GM21526 (cell line): ENCODE data around the gene CDR2L.
"Not testable (repeated sequence)": the region's sequence is repeated elsewhere in the genome, so short reads cannot be mapped to it uniquely, and the experiment has no call there.

Experiments
- ATAC-seq: cut with Tn5 transposase; IDR thresholded peaks from one replicate; pipeline ENCODE4 v1.9.1; 2021; ENCODE audit warnings: moderate library complexity; ENCODE audit not compliant: unreplicated experiment, low FRiP score

The CDR2L gene

DNA sequence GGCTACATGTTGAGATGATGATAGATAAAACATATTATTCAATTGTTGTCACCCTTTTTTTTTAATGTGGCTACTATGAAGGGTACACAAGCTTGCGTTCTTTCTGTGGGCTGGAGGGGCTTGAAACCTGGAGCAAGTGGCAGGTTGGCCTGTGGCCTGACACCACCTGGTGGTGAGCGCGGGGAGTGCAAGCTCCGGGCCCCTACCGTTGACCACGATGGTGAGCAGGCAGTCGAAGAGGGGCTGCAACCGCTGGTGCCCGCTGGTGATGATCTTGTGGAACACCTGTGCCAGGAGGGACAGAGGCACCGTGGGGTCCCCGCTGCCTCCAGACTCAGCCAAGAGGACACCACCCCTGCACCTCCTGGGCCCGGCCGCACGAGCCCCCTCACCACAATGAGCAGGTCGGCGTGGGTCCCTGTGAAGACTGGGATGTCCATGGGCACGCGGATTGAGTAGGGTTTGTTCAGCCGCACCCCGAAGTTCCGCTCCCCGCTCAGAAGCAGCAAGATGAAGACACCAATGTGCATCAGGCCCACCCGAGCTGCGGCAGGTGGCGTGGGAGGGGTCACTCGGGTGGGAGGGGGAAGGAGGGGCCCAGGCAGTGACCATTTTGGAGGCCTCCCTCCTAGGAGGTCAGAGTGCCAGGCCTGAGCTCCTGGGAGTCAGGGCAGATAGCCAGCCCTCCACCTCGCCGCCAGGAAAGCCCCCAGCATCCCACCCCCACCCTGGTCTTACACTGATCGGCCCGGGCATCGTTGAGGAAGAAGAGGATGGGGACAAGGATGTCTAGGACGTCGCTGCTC lies 29.3 kb upstream of the CDR2L start:
- no peak for ATAC-seq

DNA sequence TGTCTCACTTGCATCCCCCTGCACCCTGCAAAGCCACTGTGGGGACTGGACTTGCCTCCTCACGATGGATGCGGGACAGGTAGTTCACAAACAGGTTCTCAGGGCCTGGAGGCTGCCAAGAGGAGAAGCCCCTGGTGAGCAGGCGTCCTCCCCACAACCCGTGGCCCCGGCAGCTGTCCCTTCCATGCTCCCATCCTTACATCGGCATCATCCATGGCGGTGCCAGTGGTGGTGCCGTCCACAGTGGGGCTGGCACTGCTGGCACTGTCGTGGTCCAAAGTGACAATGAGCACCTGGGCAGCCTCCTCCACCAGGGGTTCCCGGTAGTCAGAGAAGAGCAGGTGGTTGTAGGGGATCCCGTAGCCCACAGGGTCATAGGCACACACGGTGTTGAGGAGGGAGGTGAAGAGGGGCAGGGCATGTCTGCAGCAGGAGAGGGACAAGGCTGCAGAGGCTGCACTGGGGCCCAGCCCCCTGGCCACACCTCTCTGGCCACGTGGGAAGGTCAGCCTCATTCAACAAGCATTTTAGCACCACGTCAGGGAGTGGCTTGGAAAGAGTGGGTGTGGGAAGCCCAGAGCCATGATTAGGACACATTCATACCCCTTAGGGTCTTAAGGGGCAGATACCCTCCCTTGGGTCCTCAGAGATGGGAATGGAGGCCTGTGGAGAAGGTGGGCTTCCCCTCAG lies 27.5 kb upstream of the CDR2L start:
- ATAC-seq = no peak

DNA sequence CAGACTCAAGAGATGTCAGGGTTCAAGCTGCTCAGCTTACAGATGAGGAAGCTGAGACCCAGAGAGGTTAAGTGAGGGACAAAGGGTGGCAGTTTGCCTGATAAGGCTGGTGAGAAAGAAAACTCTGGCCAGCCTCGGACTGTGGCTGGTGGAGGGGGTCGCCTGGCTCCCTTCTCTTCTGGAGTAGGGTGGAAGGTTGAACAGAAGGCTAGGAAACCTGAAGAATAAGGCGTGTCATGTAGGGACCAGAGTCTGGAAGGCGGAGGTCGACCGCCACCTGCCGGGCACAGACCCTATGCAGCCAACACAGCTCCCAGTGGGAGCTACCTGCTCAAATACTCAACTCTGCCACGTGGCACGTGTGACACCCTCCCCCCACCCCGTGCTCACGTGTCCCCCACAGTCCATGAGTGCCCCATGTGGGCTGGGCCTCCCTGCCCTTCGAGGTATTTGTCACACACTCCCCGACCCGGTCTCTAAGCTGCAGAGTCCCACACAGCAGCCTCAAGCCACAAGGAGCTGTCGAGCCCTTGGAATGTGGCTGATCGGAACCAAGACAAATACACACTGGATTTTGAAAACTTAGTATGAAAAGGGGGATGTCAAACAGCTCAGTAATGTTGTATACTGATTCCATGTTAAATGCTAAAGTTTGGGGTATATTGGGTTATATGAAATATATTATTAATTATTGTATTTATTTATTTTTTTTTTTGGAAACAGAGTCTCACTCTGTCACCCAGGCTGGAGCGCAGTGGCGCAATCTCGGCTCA lies 26.7 kb upstream of the CDR2L start:
- no peak for ATAC-seq

DNA sequence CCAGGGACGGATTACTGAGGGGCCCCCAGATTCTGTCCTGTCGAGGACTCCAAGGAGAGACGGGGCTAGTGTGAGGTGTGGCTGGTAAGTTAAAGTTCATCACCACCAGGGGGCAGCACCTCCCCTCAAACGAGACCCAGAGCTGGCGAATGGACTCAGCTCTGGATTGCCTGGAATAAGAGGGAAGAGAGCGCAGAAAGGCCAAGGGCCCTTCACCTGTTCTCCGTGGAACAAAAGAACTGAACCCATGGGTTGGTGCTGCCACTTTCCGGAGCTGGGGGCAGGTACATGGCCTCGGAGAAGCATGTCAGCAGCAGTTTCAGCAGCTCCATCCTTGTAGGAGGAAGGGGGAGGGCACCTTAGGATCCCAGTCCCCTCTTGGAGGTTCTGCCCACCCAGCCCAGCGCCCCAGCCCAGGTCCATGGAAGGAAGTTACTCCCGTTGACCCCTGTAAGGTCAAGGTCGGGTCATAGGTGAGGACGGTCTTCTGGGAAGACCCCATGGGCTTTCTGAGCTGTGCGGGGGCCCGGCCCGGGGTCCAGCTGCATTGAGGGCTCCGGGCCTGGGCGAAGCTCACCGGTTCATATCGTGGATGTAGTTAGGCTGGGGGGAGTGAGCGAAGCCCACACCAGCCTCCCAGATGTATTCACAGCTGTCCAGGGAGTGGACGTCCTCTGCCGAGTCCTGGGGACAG lies 25.6 kb upstream of the CDR2L start:
- no peak for ATAC-seq

DNA sequence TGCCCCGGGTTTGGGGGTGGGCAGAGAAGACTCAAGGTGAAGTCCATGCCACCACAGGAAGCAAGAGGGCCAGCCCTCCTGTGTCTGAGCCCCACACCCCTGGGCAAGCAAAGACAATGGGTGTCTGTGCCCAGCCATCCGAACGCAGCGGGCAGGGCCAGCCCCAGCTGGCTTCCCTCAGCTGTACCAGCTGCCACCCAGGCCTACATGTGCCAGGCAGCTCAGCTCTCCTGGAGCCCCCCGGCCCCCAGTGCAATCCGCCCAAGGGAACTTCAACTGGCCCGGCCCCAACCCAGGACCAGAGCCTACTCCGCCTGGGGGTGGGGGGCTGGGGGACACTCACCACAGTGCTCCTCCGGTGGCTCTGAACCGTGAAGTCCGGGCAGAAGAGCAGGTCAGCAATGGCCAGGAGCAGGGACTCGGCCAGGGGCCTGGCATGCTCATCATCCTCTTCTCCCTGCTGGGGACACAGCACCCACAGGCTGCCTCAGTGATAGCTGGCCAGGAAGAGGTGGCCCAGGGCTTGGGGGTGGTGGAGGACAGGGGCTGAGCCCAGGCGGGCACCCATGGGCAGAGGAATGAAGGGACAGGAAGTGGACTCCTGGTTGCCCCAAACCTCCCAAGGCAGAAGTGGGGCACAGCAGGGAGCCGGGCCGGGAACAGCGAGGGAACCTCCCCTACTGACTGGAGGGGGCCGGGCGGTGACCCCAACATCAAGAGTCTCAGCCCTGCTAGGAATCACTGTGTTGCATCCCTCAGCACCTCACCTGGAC lies 24.6 kb upstream of the CDR2L start:
- no peak for ATAC-seq

DNA sequence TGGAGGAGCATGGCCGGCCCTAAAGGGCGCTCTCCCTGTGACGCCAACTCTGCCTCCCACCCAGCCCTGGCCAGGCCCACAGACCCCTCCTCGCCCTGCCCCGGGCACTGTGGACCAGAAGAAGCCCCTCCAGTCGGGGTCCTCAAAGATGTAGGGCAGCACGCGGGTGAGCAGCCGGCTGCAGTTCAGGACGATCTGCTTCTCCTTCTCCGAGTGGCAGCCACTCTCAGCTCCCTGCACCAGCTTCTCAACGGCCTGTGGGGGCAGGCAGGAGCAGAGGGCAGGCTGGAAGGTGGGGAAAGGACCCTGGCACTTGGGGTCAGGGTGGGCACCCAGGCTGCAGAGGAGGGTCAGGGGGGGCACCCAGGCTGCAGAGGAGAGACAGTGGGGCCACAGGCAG lies 23.8 kb upstream of the CDR2L start:
- ATAC-seq = no peak

DNA sequence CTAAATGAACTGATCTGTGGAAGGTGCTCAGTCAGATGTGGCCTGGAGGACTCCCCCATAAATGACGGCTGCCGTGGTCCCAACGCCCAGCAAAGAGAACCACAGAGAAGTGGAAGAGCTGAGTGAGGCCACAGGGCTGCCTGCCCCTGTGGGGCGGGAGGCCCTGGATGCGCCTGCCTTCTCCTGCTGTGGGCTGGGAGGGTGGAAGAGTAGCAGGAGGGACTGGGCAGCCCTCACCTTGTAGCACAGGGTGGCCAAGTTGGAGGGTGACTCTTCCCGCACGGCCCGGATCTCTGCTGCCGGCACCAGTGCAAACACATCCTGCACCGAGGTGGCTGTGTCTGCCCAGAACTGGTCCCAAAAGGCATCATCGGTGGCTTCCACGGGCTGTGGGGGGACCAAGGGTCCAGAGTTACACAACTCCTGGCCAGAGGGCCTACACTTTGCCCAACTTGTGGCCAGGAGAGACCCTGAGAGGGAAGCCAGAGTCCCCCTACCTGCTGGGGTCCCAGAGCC lies 23.1 kb upstream of the CDR2L start:
- no peak for ATAC-seq

DNA sequence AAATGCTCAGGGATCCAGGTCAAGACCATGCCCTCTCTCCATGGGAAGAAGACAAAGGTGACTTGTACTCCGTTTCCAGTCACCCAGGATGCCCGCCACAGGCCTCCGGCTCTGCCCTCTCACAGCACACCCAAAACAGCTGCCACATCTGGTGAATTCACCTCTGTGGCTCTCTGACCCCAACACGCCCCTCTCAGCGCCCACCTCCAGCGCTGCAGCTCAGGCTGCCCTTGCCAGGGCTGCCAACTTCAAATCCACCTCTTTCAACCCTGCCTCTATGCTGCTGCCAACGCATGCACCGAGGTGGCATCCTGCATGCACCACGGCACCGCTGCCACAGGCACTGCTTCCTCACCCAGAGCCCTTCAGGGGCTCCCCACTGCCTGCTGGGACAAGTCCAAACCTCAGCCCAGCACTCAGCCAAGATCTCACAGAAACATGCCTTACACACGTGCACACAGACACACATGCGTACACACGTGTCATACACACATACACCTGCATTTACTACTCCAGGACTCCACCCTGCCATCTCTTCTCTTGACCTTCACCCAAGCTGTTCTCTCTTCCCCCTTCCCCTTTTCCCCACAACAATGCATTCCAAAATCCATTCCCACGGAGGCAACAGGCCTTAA lies 22.3 kb upstream of the CDR2L start:
- no peak for ATAC-seq

DNA sequence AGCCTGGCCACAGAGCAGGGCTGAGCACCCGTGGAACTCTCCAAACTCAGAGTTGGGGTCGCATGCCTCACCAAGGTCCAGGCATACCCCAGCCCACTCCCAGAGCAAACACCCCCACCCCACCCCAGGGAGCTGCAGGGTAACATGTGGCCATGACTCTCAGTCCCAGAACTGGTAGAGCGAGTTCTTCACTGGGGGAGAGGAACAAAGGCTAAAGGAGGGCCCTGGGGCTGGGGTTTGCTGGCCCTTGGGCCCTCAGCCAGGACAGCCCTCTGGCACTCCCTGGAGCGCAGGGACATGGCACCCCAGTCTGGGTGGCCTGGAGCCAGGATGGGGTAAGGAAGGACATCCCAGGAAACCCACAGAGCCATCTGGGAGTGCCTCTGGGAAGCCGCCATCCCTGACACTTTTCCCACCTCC lies 19.1 kb upstream of the CDR2L start:
- ATAC-seq = no peak

DNA sequence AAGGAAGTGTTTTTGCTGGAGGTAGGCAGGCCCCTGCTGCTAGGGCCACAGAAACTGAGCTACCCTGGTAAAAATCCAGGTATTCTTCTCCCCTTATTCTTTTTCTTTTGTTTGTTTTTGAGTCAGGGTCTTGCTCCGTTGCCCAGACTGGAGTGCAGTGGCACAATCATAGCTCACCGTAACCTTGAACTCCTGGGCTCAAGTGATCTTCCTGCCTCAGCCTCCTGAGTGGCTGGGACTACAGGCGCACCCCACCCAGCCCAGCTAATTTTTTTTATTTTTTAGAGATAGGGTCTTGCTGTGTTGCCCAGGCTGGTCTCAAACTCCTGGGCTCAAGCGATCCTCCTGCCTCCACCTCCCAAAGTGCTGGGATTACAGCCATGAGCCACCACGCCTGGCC lies 17.9 kb upstream of the CDR2L start:
- not testable (repeated sequence) for ATAC-seq

DNA sequence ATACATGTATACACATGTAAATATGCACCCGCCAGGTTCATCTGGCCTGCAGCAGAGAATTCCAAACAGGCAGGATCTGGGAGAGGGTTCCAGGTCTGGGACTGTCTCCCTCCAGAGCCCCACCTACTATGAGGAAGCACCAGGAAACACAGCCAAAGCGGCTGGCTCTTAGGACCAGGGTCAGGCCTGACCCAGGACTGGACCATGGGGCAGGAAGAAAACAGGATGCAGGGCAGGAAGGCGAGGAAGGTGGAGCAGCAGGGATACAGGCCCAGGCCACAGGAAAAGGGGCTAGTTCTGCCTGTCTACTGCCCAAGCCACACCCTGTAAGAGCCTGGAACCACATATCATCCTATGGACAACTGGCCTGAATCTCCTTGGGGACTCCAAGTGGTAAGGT lies 17.0 kb upstream of the CDR2L start:
- no peak for ATAC-seq

DNA sequence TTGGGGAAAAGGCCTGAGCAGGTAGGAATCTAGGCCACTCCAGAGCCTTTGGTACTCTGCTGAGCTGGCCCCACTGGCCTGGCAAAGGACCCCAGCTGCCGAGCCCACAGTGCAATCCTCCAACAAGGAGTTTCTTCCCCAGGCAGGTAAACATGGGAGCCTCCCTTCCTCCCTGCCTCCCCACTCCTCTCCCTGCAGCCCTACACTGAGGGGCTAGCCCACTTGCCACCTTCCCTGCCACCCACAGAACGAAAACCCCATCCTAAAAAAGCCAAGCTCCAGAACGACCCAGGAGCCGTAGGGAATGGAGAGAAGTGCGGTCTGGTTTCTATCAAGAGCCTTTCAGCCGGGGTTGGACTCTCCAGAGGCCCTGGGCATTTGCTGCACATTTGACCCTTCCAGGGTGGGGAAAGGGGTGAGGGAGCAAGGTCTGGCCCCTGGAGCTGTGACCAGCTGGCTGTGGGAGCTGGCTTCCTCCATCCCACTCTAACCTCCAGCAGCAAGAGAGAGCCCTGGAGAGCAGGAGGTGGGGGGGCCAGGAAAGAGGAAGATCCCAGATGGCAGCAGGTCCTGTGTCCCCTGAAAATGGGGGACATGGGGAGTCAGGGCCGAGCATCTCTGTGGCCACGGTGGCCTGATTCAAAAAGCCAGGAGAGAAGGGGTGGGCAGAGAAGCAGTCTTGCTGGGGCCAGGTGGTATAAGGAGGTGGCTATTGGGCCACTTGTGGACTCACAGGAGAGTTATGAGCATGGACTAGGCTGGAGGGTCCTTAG lies 16.2 kb upstream of the CDR2L start:
- ATAC-seq = no peak

DNA sequence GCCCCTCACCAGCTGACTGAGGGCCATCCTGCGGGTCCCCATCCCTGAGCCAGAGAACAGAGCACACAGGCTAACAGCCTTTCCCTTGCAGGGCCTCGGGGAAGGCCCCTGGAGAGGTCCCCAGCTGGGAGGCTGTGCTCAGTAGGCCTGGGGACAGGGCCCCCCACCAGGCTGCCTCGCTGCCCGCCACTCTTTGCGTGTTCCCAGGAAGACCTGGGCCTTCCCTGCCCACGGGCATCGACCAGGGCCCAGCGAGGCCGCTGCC lies 15.7 kb upstream of the CDR2L start:
- ATAC-seq = no peak

DNA sequence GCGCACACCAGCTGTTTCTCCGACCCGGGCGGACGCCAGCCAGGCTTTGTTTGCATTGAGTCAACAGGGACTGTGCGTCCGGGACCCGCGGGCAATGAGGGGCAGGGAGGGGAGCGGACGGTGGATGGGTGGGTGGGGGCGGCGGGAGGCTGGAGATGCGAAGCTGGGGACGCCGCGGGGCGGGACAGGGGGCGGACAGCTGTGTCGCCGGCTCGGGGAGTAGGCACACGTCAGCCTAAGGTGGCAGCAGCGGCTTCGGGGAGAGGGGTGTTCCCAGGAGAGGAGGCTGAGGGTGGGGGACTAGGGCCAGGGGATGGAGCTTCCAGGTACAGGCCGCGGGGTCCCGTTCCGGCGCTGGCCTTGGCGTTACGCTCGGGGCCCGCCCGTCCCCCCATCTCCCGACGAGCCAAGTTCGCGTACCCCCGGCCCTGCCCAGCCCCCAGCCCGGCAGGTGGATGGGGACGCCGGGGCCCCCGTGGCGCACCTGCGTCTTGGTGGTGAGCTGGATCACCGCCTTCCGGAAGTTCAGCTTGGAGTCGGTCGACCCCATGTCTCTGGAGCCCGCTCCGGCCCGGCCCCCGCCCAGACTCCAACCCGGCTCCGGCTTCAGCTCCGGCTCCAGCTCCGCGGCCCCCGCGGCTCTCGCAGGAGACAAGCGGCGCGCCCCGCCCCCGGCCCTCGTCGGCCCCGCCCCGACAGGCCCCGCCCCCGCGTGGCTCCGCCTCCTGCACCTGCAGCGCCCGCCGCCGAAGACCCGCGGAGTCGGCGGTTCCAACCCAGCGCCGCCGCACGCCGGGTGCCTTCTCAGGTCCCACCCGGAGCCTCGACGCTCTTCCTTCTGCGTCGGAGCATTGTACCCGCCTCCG lies 15.1 kb upstream of the CDR2L start, which contains the start of gene HID1:
TSS of gene HID1 (minus strand) at position 653 of the 866 bp plus-strand sequence. CDS start at position 550, 103 bp downstream.
- no peak for ATAC-seq

DNA sequence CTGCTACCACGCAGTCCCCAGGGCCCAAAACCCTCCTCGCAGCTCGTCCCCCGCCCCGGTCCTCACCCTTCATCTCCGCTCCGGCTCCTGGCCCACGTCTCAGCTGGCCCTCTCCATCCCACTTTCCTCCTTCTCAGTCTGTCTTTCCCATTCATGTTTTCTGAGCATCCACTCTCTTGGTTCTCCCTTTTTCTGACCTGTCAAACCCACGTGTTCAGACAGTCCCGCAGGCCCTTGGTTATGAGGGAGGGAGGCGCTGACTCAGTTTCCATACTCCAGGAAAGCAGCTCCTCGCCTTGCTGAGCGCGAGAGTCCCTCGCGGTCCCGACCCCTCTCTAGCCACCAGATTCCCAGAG lies 14.5 kb upstream of the CDR2L start:
- no peak for ATAC-seq

DNA sequence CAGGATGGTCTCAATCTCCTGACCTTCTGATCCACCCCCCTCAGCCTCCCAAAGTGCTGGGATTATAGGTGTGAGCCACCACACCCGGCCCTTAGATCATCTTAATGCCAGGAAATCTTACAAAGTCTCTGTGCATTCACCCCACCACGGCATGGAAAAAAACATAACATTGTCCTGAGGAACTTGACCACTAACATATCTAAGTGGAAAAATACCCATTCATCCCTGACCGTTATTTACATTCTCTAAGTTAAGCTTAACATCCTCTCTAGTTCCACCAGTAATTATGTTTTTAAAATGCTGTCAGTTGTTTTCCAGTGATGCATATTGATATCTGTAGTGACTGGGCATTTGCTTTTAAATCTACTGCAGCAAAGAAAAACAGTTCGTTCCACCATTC lies 11.5 kb upstream of the CDR2L start:
- ATAC-seq = no peak

DNA sequence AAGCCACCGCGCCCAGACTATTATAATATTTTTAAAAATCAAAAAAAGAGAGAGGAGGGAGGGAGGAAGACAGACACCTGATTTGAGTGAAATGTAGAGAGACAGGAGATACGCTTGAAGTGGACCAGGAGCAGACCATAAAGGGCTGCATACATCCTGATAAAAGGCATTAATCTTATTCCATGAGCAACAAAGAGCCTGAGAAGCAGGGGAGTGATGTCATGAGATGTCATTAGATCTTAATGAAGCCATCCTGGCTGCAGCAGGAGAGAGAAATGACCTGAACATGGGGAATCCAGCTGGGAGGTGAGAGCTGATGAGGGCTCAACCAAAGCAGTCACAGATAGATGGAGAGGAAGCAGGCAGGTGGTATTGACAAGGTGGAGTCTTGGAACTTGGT lies 9.6 kb upstream of the CDR2L start:
- ATAC-seq = no peak

DNA sequence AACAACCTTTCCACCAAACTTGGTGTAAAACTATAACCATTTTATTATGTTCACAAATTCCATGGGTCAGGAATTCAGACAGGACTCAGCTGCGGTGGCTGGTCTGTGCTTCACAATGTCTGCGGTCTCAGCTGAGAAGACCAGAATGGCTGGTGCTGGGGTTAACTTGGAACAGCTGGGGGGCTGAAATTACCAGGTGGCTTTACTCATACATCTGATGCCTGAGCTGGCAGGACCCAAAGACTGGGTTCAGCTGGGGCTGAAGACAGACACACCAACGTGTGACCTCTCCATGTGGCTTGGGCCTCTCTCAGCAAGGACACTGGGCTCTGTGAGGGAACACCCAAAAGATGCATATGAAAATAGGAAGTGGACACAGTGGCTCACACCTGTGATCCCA lies 9.2 kb upstream of the CDR2L start:
- ATAC-seq = no peak
